ENCODE measurements around the gene CACNG1. TPM values are rescaled to one million over a fixed set of nuclear protein-coding genes. Genes with fewer than 3 reads are reported as not detected.
"Not testable (repeated sequence)": the region's sequence is repeated elsewhere in the genome, so short reads cannot be mapped to it uniquely, and the experiment has no call there.

The CACNG1 gene
- total RNA-seq, 1 donor from 2014 or later = 0.18 TPM

GRCh38 chr17:67082107-67082506 lies 37.8 kb downstream of the CACNG1 start:
- no peak for DNase-seq (ENCODE audit: low spot score in 2 of 2, unreplicated experiment in 2 of 2)
- Mint-ChIP-seq H3K4me3 (no peak overlapping the region), H3K36me3 (peaks cover 27% of the 10 kb centered on the region), H3K9me3 (peaks cover 3% of the 10 kb centered on the region), H3K4me1 (no peaks in the 10 kb centered on the region), H3K27ac (no peak overlapping the region), H3K27me3 (ENCODE audit: low read depth) (no peaks in the 10 kb centered on the region)
- TF ChIP-seq CTCF (IDR thresholded peaks at IDR 0.05; ENCODE audit: unreplicated experiment) = no peak

- H3K4me1 Mint-ChIP-seq = no peaks in the 10 kb centered on the region
Measured at GRCh38 chr17:67085406-67085805, 41.1 kb downstream of the CACNG1 start.

GRCh38 chr17:67088639-67089038 lies 44.3 kb downstream of the CACNG1 start:
- H3K4me3 Mint-ChIP-seq = no peak overlapping the region
- H3K27ac Mint-ChIP-seq = no peak overlapping the region

More at GRCh38 chr17:67085406-67085805, 41.1 kb downstream of the CACNG1 start:
- H3K27me3 Mint-ChIP-seq (ENCODE audit: low read depth) = no peaks in the 10 kb centered on the region
- no peak for DNase-seq (ENCODE audit: low spot score in 2 of 2, unreplicated experiment in 2 of 2)
- H3K36me3 Mint-ChIP-seq = peaks cover 38% of the 10 kb centered on the region
- H3K9me3 Mint-ChIP-seq = peaks cover 8% of the 10 kb centered on the region
- no peak overlapping the region for H3K27ac Mint-ChIP-seq
- TF ChIP-seq CTCF (IDR thresholded peaks at IDR 0.05; ENCODE audit: unreplicated experiment) = no peak
- H3K4me3 Mint-ChIP-seq = no peak overlapping the region

GRCh38 chr17:67090341-67090740 lies 46.0 kb downstream of the CACNG1 start:
- Mint-ChIP-seq H3K4me1 (peaks cover 3% of the 10 kb centered on the region), H3K27me3 (ENCODE audit: low read depth) (no peaks in the 10 kb centered on the region), H3K36me3 (peaks cover 42% of the 10 kb centered on the region), H3K27ac (no peak overlapping the region), H3K9me3 (peaks cover 13% of the 10 kb centered on the region), H3K4me3 (no peak overlapping the region)
- DNase-seq (ENCODE audit: low spot score in 2 of 2, unreplicated experiment in 2 of 2) = no peak
- no peak for TF ChIP-seq CTCF (IDR thresholded peaks at IDR 0.05; ENCODE audit: unreplicated experiment)

More at GRCh38 chr17:67088639-67089038, 44.3 kb downstream of the CACNG1 start:
- Mint-ChIP-seq H3K27me3 (ENCODE audit: low read depth) (no peaks in the 10 kb centered on the region), H3K9me3 (peaks cover 13% of the 10 kb centered on the region), H3K36me3 (peaks cover 36% of the 10 kb centered on the region), H3K4me1 (peaks cover 3% of the 10 kb centered on the region)
- no peak for DNase-seq (ENCODE audit: low spot score in 2 of 2, unreplicated experiment in 2 of 2)
- TF ChIP-seq CTCF (IDR thresholded peaks at IDR 0.05; ENCODE audit: unreplicated experiment) = no peak

- no peak overlapping the region for H3K27ac Mint-ChIP-seq
- no peaks in the 10 kb centered on the region for H3K27me3 Mint-ChIP-seq (ENCODE audit: low read depth)
- H3K4me1 Mint-ChIP-seq = peaks cover 3% of the 10 kb centered on the region
- H3K36me3 Mint-ChIP-seq = peaks cover 46% of the 10 kb centered on the region
- no peak for DNase-seq (ENCODE audit: low spot score in 2 of 2, unreplicated experiment in 2 of 2)
- H3K9me3 Mint-ChIP-seq = peaks cover 18% of the 10 kb centered on the region
- TF ChIP-seq CTCF (IDR thresholded peaks at IDR 0.05; ENCODE audit: unreplicated experiment) = no peak
- no peak overlapping the region for H3K4me3 Mint-ChIP-seq
Measured at GRCh38 chr17:67092291-67092690, 47.9 kb downstream of the CACNG1 start.

- DNase-seq (ENCODE audit: low spot score in 2 of 2, unreplicated experiment in 2 of 2); H3K4me1 Mint-ChIP-seq; H3K27me3 Mint-ChIP-seq (ENCODE audit: low read depth); H3K4me3 Mint-ChIP-seq: not testable (repeated sequence)
- Mint-ChIP-seq H3K27ac (peak overlapping the region; percentile 59), H3K36me3 (peaks cover 42% of the 10 kb centered on the region), H3K9me3 (peaks cover 18% of the 10 kb centered on the region)
Measured at GRCh38 chr17:67092710-67093109, 48.4 kb downstream of the CACNG1 start.

Measured in mesothelial cell of epicardium (in vitro differentiated cells).